Endothelial cell of umbilical vein (primary cell): ENCODE data around the gene RAB4A. TPM values are rescaled to one million over a fixed set of nuclear protein-coding genes. Genes with fewer than 3 reads are reported as not detected.

Source experiments
- BruUV-seq: library from RNA; stranded (reverse); fragments of 400-500 nt; replicated peaks from 2 replicates; lab custom pipeline; 2021; lab: Mats Ljungman, UMichigan
- CTCF ChIA-PET: fragments of 300-600, 350-600 bp; sonication (Branson Sonifier 250); formaldehyde crosslinking; loops from one replicate; lab custom pipeline; 2021; ENCODE audit warnings: antibody characterized with exemption, inconsistent platforms; lab: Charles Lee
- POLR2A ChIA-PET: fragments of 300-600, 350-600 bp; sonication (Branson Sonifier 250); formaldehyde crosslinking; loops from one replicate; lab custom pipeline; 2021; ENCODE audit warnings: antibody characterized with exemption, inconsistent platforms; lab: Charles Lee
- DNase-seq: peaks from one replicate; pipeline ENCODE4 v3.0.0-alpha.2; 2011; ENCODE audit warnings: low read depth, low spot score
- FAIRE-seq: peaks from 2 replicates; lab custom pipeline; 2011; peaks lifted over from hg19 to GRCh38; lab: Jason Lieb, UNC
- H2AFZ ChIP-seq: 2 replicates; pipeline ENCODE4 v1.6.0; 2012; ENCODE audit warnings: low read depth, low read length, control low read depth, inconsistent platforms
- H3K27ac ChIP-seq: 2 replicates; pipeline ENCODE4 v1.5.1; 2011; ENCODE audit warnings: low read depth, mild to moderate bottlenecking, control low read depth, low read length, moderate library complexity; ENCODE audit not compliant: insufficient read depth
- H3K27me3 ChIP-seq, 2 experiments: 2 replicates each; pipeline versions ENCODE4 v1.6.0 to v1.6.1; 2011; ENCODE audit warnings: low read length in 2 of 2, mixed read lengths in 1 of 2; ENCODE audit not compliant: control insufficient read depth in 2 of 2, insufficient read depth in 2 of 2
- H3K36me3 ChIP-seq, 2 experiments: 2 replicates in 1 of 2; 3 replicates in 1 of 2; pipeline ENCODE4 v1.5.1; 2011; ENCODE audit warnings: low read length in 2 of 2, mild to moderate bottlenecking in 1 of 2, moderate library complexity in 1 of 2; ENCODE audit not compliant: control insufficient read depth in 2 of 2, insufficient read depth in 2 of 2; ENCODE audit errors: extremely low read depth in 1 of 2
- H3K4me1 ChIP-seq: 3 replicates; pipeline ENCODE4 v1.5.1; 2011; ENCODE audit warnings: mild to moderate bottlenecking, low read length; ENCODE audit not compliant: control insufficient read depth, insufficient read depth; ENCODE audit errors: extremely low read depth
- H3K4me2 ChIP-seq: 2 replicates; pipeline ENCODE4 v1.6.1; 2011; ENCODE audit warnings: low read length, control low read depth, mixed read lengths; ENCODE audit not compliant: insufficient read depth
- H3K4me3 ChIP-seq, 3 experiments: fragments of 200-600 bp in 1 of 3; sonication (generic), shearing (Covaris generic) in 1 of 3; replicated peaks in 1 of 3; 2 replicates each; pipeline ENCODE4 v1.5.1; 2011 to 2016; ENCODE audit warnings: control low read depth in 3 of 3, low read length in 3 of 3, mild to moderate bottlenecking in 2 of 3, inconsistent platforms in 1 of 3, low read depth in 1 of 3, moderate library complexity in 1 of 3; ENCODE audit not compliant: insufficient read depth in 1 of 3
- H3K79me2 ChIP-seq: 2 replicates; pipeline ENCODE4 v1.6.0; 2012; ENCODE audit warnings: low read length, inconsistent platforms; ENCODE audit not compliant: control insufficient read depth, insufficient read depth
- H3K9ac ChIP-seq: replicated peaks from 2 replicates; pipeline ENCODE3; 2011; ENCODE audit warnings: low read length, control low read depth; ENCODE audit not compliant: insufficient read depth; ENCODE audit errors: extremely low read depth
- H3K9me1 ChIP-seq: replicated peaks from 3 replicates; pipeline ENCODE4 v1.6.0; 2011; ENCODE audit warnings: mild to moderate bottlenecking, low read length; ENCODE audit not compliant: control insufficient read depth, insufficient read depth; ENCODE audit errors: extremely low read depth
- H3K9me3 ChIP-seq: replicated peaks from 2 replicates; pipeline ENCODE4 v1.5.1; 2012; ENCODE audit warnings: low read length, inconsistent platforms; ENCODE audit not compliant: control insufficient read depth, insufficient read depth
- H4K20me1 ChIP-seq: replicated peaks from 2 replicates; pipeline ENCODE3; 2011; ENCODE audit warnings: mild to moderate bottlenecking, low read length; ENCODE audit not compliant: control insufficient read depth, insufficient read depth; ENCODE audit errors: extremely low read depth
- EZH2 ChIP-seq: IDR thresholded peaks from 2 replicates; pipeline ENCODE4 v1.6.1; 2012; ENCODE audit warnings: borderline replicate concordance, low read depth, mild to moderate bottlenecking, moderate library complexity, low read length, inconsistent platforms; ENCODE audit not compliant: severe bottlenecking
- FOS ChIP-seq: IDR thresholded peaks from 2 replicates; pipeline ENCODE4 v1.6.1; 2011; ENCODE audit warnings: mild to moderate bottlenecking, low read length, moderate library complexity, borderline replicate concordance; ENCODE audit not compliant: insufficient read depth
- GATA2 ChIP-seq: IDR thresholded peaks from 2 replicates; pipeline ENCODE4 v1.7.0; 2011; ENCODE audit warnings: low read depth, mild to moderate bottlenecking, moderate library complexity, mixed read lengths, low read length; ENCODE audit not compliant: insufficient read length, insufficient read depth
- JUN ChIP-seq: IDR thresholded peaks from 2 replicates; pipeline ENCODE4 v1.6.1; 2011; ENCODE audit warnings: borderline replicate concordance, low read depth; ENCODE audit not compliant: insufficient read length, insufficient read depth
- MYC ChIP-seq: IDR thresholded peaks from one replicate; pipeline ENCODE4 v1.6.1; 2011; ENCODE audit warnings: mild to moderate bottlenecking, low read depth, low read length
- POLR2A ChIP-seq: IDR thresholded peaks from 2 replicates; pipeline ENCODE4 v1.6.1; 2012; ENCODE audit warnings: low read depth, mild to moderate bottlenecking, control low read depth, low read length
- POLR2AphosphoS5 ChIP-seq: IDR thresholded peaks from 2 replicates; pipeline ENCODE4 v1.6.1; 2012; ENCODE audit warnings: low read depth, mild to moderate bottlenecking, control low read depth, low read length, moderate library complexity; ENCODE audit not compliant: insufficient read depth
- dilution Hi-C: fragments of 300-500 bp; cut with MboI; formaldehyde crosslinking; loops from one replicate; pipeline ENCODE4 v1.15.0; 2019; ENCODE audit warnings: low sequenced_read_pairs; ENCODE audit not compliant: extremely low pct_ligation_motif_present
- intact Hi-C: fragments of 100-400 bp; cut with micrococcal nuclease; formaldehyde crosslinking; loops from one replicate; pipeline ENCODE4 v1.10.0; 2022
- polyA plus RNA-seq, 4 experiments: library from polyadenylated mRNA; depleted of rRNA in 3 of 4; stranded (reverse) in 3 of 4; unstranded in 1 of 4; fragments of >200 nt; gene quantifications; 2 replicates each; pipeline versions ENCODE4 v1.2.1 to v1.2.3, GENCODE V29; 2011 to 2012; ENCODE audit warnings: missing spikeins in 1 of 4
- total RNA-seq: library from RNA; stranded (reverse); gene quantifications from 2 replicates; pipeline ENCODE4 v1.2.3, GENCODE V29; 2021
- TF ChIP-seq, protein P1 (sequence below), 2 donors: IDR thresholded peaks; 1 replicate in 1 of 2; 2 replicates in 1 of 2; pipeline ENCODE4 v1.5.1; 2011; ENCODE audit warnings: low read length in 2 of 2, mild to moderate bottlenecking in 2 of 2, moderate library complexity in 2 of 2, control low read depth in 1 of 2, inconsistent platforms in 1 of 2, low read depth in 1 of 2; ENCODE audit not compliant: insufficient read depth in 1 of 2; ENCODE audit errors: extremely low read depth in 1 of 2
- TF ChIP-seq, protein P2 (sequence below): IDR thresholded peaks from 2 replicates; pipeline ENCODE4 v1.6.1; 2011; ENCODE audit not compliant: insufficient read depth, insufficient read length

RAB4A gene
- total and polyA plus RNA-seq, 2 donors (not counting 3 experiments of a cell fraction or from before 2014, with no cell fraction given), result 14.8 to 52.9 TPM

DNA sequence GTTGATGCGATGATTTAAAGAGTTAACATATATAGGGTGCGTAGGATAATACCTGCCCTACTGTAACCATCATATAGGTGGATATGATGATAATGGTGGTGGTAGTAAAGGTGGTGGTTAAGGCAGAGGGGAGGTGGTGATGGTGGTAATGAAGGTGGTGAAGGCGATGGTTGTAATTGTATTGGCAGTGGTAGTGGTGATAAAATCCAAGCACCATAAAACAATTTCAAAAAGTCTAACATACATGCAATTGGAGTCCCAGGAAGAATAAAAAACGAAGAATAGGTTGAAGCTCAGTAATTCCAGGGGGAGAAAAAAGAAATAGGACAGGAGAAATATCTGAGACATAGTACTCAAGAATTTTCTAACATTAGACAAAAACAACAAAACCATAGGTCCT lies 27.3 kb upstream of the RAB4A start:
- FAIRE-seq, result no peak
- intact Hi-C loops, result no loop called here

More for the DNA sequence above, 27.3 kb upstream of the RAB4A start:
- Histone ChIP-seq H3K9me1 (no peaks in the 10 kb centered on the region), H3K9ac (no peak overlapping the region), H3K36me3 (no peaks in the 10 kb centered on the region), H3K4me3 (no peak overlapping the region), H3K4me1 (no peaks in the 10 kb centered on the region), H2AFZ (no peak overlapping the region), H3K79me2 (no peaks in the 10 kb centered on the region), H3K27ac (no peak overlapping the region), H4K20me1 (no peaks in the 10 kb centered on the region), H3K4me2 (no peak overlapping the region), H3K27me3 (no peaks in the 10 kb centered on the region), H3K9me3 (no peaks in the 10 kb centered on the region)
- BruUV-seq, result no TSS peak
- no peak for DNase-seq
- TF ChIP-seq POLR2A (no peak), MYC (no peak), GATA2 (no peak), EZH2 (no peak), POLR2AphosphoS5 (no peak), JUN (no peak), FOS (no peak)
- TF ChIP-seq, protein P1, sequence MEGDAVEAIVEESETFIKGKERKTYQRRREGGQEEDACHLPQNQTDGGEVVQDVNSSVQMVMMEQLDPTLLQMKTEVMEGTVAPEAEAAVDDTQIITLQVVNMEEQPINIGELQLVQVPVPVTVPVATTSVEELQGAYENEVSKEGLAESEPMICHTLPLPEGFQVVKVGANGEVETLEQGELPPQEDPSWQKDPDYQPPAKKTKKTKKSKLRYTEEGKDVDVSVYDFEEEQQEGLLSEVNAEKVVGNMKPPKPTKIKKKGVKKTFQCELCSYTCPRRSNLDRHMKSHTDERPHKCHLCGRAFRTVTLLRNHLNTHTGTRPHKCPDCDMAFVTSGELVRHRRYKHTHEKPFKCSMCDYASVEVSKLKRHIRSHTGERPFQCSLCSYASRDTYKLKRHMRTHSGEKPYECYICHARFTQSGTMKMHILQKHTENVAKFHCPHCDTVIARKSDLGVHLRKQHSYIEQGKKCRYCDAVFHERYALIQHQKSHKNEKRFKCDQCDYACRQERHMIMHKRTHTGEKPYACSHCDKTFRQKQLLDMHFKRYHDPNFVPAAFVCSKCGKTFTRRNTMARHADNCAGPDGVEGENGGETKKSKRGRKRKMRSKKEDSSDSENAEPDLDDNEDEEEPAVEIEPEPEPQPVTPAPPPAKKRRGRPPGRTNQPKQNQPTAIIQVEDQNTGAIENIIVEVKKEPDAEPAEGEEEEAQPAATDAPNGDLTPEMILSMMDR (IDR thresholded peaks at IDR 0.05; ENCODE audit: extremely low read depth in 1 of 2, insufficient read depth in 1 of 2, low read depth in 1 of 2, low read length in 2 of 2), result no peak
- TF ChIP-seq, protein P2, sequence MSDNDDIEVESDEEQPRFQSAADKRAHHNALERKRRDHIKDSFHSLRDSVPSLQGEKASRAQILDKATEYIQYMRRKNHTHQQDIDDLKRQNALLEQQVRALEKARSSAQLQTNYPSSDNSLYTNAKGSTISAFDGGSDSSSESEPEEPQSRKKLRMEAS, result no peak
- ChIA-PET CTCF (no interaction called here), POLR2A (no interaction called here)
- dilution Hi-C loops, result no loop called here
